HEK293T (cell line): Measurements from ENCODE around the gene ABCA4.

Experiments
- CTCF ChIA-PET: fragments of 350-600 bp; formaldehyde crosslinking; extraction: SDS; loops from one replicate; lab custom pipeline; 2021; ENCODE audit warnings: antibody characterized with exemption, inconsistent platforms; lab: Yijun Ruan, JAX
- POLR2A ChIA-PET: fragments of 350-600 bp; formaldehyde crosslinking; extraction: SDS; loops from one replicate; lab custom pipeline; 2020; ENCODE audit warnings: antibody characterized with exemption, inconsistent platforms; lab: Yijun Ruan, JAX
- DNase-seq: peaks from one replicate; pipeline ENCODE4 v3.0.0; 2012; ENCODE audit warnings: mixed read lengths; ENCODE audit errors: extremely low spot score
- ARNT ChIP-seq: fragments of 450-650 bp; IDR thresholded peaks from 2 replicates; pipeline ENCODE4 v1.6.1; 2017; ENCODE audit warnings: mild to moderate bottlenecking
- BHLHE40 ChIP-seq: fragments of 450-650 bp; IDR thresholded peaks from 2 replicates; pipeline ENCODE4 v1.6.1; 2016; ENCODE audit warnings: mild to moderate bottlenecking, moderate library complexity, borderline replicate concordance
- CTBP1 ChIP-seq: fragments of 450-650 bp; IDR thresholded peaks from 2 replicates; pipeline ENCODE4 v1.6.1; 2016; ENCODE audit warnings: borderline replicate concordance
- ELF4 ChIP-seq: fragments of 450-650 bp; IDR thresholded peaks from 2 replicates; pipeline ENCODE4 v1.6.1; 2017; ENCODE audit warnings: antibody characterized with exemption
- FOXA1 ChIP-seq: fragments of 450-650 bp; IDR thresholded peaks from 2 replicates; pipeline ENCODE4 v1.6.1; 2016; ENCODE audit warnings: mild to moderate bottlenecking
- FOXK2 ChIP-seq: fragments of 450-650 bp; IDR thresholded peaks from 2 replicates; pipeline ENCODE4 v1.6.1; 2016; ENCODE audit warnings: mild to moderate bottlenecking
- FOXM1 ChIP-seq: fragments of 450-650 bp; IDR thresholded peaks from 2 replicates; pipeline ENCODE4 v1.6.1; 2017; ENCODE audit warnings: mild to moderate bottlenecking, borderline replicate concordance
- HDGF ChIP-seq: fragments of 450-650 bp; IDR thresholded peaks from 2 replicates; pipeline ENCODE4 v1.6.1; 2017; ENCODE audit warnings: antibody characterized with exemption, borderline replicate concordance
- L3MBTL2 ChIP-seq: fragments of 450-650 bp; conservative IDR thresholded peaks from 2 replicates; pipeline ENCODE4 v1.6.1; 2016; ENCODE audit warnings: mild to moderate bottlenecking
- LEF1 ChIP-seq: fragments of 450-650 bp; IDR thresholded peaks from 2 replicates; pipeline ENCODE4 v1.6.1; 2017; ENCODE audit warnings: mild to moderate bottlenecking, borderline replicate concordance
- NFRKB ChIP-seq: fragments of 450-650 bp; IDR thresholded peaks from 2 replicates; pipeline ENCODE4 v1.6.1; 2016; ENCODE audit warnings: mild to moderate bottlenecking, moderate library complexity
- PKNOX1 ChIP-seq: fragments of 450-650 bp; IDR thresholded peaks from 2 replicates; pipeline ENCODE4 v1.6.1; 2016
- SP1 ChIP-seq: fragments of 450-650 bp; IDR thresholded peaks from 2 replicates; pipeline ENCODE4 v1.6.1; 2017
- SUZ12 ChIP-seq: fragments of 450-650 bp; IDR thresholded peaks from 2 replicates; pipeline ENCODE4 v1.6.1; 2016; ENCODE audit warnings: mild to moderate bottlenecking
- TARDBP ChIP-seq: fragments of 450-650 bp; IDR thresholded peaks from 2 replicates; pipeline ENCODE4 v1.6.1; 2016
- ZNF384 ChIP-seq: fragments of 450-650 bp; IDR thresholded peaks from 2 replicates; pipeline ENCODE4 v1.6.1; 2016

ABCA4 gene

GRCh38 chr1:94011709-94012595, 109.0 kb downstream of the ABCA4 start:
- TF ChIP-seq ZNF384: no peak
- ChIA-PET POLR2A (no interaction called here), CTCF (interaction anchor here (1.4 to 3.2 kb wide), 3 partner anchors 14 to 31 kb away, joined by 3 to 14 read pairs (median 4); no protein-coding TSS in a partner anchor)
- DNase-seq: no peak

GRCh38 chr1:94011129-94011528, 109.8 kb downstream of the ABCA4 start:
- ChIA-PET POLR2A (no interaction called here), CTCF (interaction anchor here (3.2 kb wide), 1 partner anchor 14 kb away, joined by 14 read pairs; no protein-coding TSS in a partner anchor)
- TF ChIP-seq BHLHE40 (no peak), HDGF (no peak), L3MBTL2 (no peak), CTBP1 (no peak), FOXA1 (no peak), SP1 (no peak), ZNF384 (no peak), ELF4 (no peak), LEF1 (no peak), FOXM1 (no peak), FOXK2 (no peak), PKNOX1 (no peak)
- DNase-seq: no peak

- TF ChIP-seq FOXK2 (no peak), ZNF384 (no peak), SP1 (no peak), LEF1 (no peak), ARNT (no peak), PKNOX1 (no peak), FOXA1 (no peak), BHLHE40 (no peak), HDGF (no peak), CTBP1 (no peak), L3MBTL2 (no peak), SUZ12 (no peak), NFRKB (no peak), TARDBP (no peak), ELF4 (no peak), FOXM1 (no peak)
- no peak for DNase-seq
- POLR2A ChIA-PET: no interaction called here
- CTCF ChIA-PET: interaction anchor here (0.8 kb wide), 1 partner anchor 326 kb away, joined by 4 read pairs; no protein-coding TSS in a partner anchor
Observed at GRCh38 chr1:94009304-94009703, 111.6 kb downstream of the ABCA4 start.

GRCh38 chr1:94006604-94007003, 114.3 kb downstream of the ABCA4 start:
- TF ChIP-seq FOXA1 (no peak), L3MBTL2 (no peak), FOXM1 (no peak), CTBP1 (no peak), SP1 (no peak), TARDBP (no peak), PKNOX1 (no peak), ARNT (no peak), ELF4 (no peak), HDGF (no peak), LEF1 (no peak), NFRKB (no peak), BHLHE40 (no peak), ZNF384 (no peak), FOXK2 (no peak)
- ChIA-PET POLR2A (no interaction called here), CTCF (no interaction called here)
- no peak for DNase-seq

- no peak for DNase-seq
- TF ChIP-seq FOXA1 (no peak), ZNF384 (no peak), ARNT (no peak), SP1 (no peak), NFRKB (no peak), HDGF (no peak), FOXM1 (no peak), LEF1 (no peak), PKNOX1 (no peak), L3MBTL2 (no peak), ELF4 (no peak), CTBP1 (no peak), SUZ12 (no peak), FOXK2 (no peak), BHLHE40 (no peak)
- CTCF ChIA-PET: no interaction called here
- POLR2A ChIA-PET: no interaction called here
Observed at GRCh38 chr1:94004924-94005323, 116.0 kb downstream of the ABCA4 start.
